HL-60 (cell line): ENCODE data around the gene CPAMD8.

Source experiments
- GABPA ChIP-seq: IDR thresholded peaks from 2 replicates; pipeline ENCODE4 v1.6.1; 2012; ENCODE audit warnings: low read depth
- POLR2AphosphoS5 ChIP-seq: IDR thresholded peaks from 2 replicates; pipeline ENCODE4 v1.6.1; 2012; ENCODE audit warnings: low read depth
- SPI1 ChIP-seq: IDR thresholded peaks from 2 replicates; pipeline ENCODE4 v1.6.1; 2012; ENCODE audit warnings: low read depth, mild to moderate bottlenecking, borderline replicate concordance
- TF ChIP-seq, protein P1 (sequence below): IDR thresholded peaks from 2 replicates; pipeline ENCODE4 v1.6.1; 2012; ENCODE audit warnings: low read depth; ENCODE audit not compliant: insufficient replicate concordance
- TF ChIP-seq, protein P2 (sequence below): IDR thresholded peaks from one replicate; pipeline ENCODE4 v1.5.1; 2011; ENCODE audit warnings: low read length, control low read depth, inconsistent platforms; ENCODE audit not compliant: insufficient read depth

DNA sequence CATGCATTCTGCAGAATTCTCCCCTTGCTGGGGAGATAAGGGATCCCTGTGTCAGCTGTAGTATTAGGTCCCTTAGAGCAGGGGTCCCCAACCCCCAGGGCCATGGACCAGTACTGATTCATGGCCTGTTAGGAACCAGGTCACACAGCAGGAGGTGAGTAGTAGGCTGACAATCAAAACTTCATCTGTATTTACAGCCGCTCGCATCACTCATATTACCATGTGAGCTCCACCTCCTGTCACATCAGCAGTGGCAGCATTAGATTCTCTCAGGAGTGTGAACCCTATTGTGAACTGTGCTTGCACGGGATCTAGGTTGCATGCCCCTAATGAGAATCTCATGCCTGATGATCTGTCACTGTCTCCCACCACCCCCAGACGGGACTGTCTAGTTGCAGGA, 37.9 kb downstream of the CPAMD8 start:
- TF ChIP-seq, protein P1, sequence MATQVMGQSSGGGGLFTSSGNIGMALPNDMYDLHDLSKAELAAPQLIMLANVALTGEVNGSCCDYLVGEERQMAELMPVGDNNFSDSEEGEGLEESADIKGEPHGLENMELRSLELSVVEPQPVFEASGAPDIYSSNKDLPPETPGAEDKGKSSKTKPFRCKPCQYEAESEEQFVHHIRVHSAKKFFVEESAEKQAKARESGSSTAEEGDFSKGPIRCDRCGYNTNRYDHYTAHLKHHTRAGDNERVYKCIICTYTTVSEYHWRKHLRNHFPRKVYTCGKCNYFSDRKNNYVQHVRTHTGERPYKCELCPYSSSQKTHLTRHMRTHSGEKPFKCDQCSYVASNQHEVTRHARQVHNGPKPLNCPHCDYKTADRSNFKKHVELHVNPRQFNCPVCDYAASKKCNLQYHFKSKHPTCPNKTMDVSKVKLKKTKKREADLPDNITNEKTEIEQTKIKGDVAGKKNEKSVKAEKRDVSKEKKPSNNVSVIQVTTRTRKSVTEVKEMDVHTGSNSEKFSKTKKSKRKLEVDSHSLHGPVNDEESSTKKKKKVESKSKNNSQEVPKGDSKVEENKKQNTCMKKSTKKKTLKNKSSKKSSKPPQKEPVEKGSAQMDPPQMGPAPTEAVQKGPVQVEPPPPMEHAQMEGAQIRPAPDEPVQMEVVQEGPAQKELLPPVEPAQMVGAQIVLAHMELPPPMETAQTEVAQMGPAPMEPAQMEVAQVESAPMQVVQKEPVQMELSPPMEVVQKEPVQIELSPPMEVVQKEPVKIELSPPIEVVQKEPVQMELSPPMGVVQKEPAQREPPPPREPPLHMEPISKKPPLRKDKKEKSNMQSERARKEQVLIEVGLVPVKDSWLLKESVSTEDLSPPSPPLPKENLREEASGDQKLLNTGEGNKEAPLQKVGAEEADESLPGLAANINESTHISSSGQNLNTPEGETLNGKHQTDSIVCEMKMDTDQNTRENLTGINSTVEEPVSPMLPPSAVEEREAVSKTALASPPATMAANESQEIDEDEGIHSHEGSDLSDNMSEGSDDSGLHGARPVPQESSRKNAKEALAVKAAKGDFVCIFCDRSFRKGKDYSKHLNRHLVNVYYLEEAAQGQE = no peak
- TF ChIP-seq, protein P2, sequence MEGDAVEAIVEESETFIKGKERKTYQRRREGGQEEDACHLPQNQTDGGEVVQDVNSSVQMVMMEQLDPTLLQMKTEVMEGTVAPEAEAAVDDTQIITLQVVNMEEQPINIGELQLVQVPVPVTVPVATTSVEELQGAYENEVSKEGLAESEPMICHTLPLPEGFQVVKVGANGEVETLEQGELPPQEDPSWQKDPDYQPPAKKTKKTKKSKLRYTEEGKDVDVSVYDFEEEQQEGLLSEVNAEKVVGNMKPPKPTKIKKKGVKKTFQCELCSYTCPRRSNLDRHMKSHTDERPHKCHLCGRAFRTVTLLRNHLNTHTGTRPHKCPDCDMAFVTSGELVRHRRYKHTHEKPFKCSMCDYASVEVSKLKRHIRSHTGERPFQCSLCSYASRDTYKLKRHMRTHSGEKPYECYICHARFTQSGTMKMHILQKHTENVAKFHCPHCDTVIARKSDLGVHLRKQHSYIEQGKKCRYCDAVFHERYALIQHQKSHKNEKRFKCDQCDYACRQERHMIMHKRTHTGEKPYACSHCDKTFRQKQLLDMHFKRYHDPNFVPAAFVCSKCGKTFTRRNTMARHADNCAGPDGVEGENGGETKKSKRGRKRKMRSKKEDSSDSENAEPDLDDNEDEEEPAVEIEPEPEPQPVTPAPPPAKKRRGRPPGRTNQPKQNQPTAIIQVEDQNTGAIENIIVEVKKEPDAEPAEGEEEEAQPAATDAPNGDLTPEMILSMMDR = no peak
- TF ChIP-seq SPI1 (no peak), POLR2AphosphoS5 (no peak), GABPA (no peak)
